Endodermal cell (in vitro differentiated cells): ENCODE measurements around the gene NEB. TPM values are rescaled to one million over a fixed set of nuclear protein-coding genes. Genes with fewer than 3 reads are reported as not detected.

Experiments
- DNase-seq: peaks from one replicate; pipeline ENCODE4 v3.0.0-alpha.2; 2017
- H3K27ac ChIP-seq: 2 replicates; pipeline ENCODE4 v1.5.1; 2013; ENCODE audit warnings: mild to moderate bottlenecking, low read depth, low read length, moderate library complexity
- H3K27me3 ChIP-seq: 2 replicates; pipeline ENCODE4 v1.6.1; 2013; ENCODE audit warnings: mild to moderate bottlenecking, low read length, moderate library complexity; ENCODE audit not compliant: insufficient read depth, control insufficient read depth, poor library complexity, severe bottlenecking
- H3K36me3 ChIP-seq: 2 replicates; pipeline ENCODE4 v1.7.0; 2013; ENCODE audit warnings: mild to moderate bottlenecking, low read length, moderate library complexity; ENCODE audit not compliant: control insufficient read depth, insufficient read depth
- H3K4me1 ChIP-seq: one replicate; pipeline ENCODE4 v1.7.0; 2013; ENCODE audit warnings: low read length; ENCODE audit not compliant: control insufficient read depth, insufficient read depth
- H3K4me3 ChIP-seq: 2 replicates; pipeline ENCODE4 v1.5.1; 2013; ENCODE audit warnings: mild to moderate bottlenecking, low read length, moderate library complexity
- H3K9ac ChIP-seq: 2 replicates; pipeline ENCODE4 v1.6.1; 2013; ENCODE audit warnings: mild to moderate bottlenecking, low read length, moderate library complexity; ENCODE audit not compliant: poor library complexity, severe bottlenecking; ENCODE audit errors: extremely low read depth
- H3K9me3 ChIP-seq: 2 replicates; pipeline ENCODE4 v1.6.1; 2013; ENCODE audit warnings: mild to moderate bottlenecking, low read length, moderate library complexity; ENCODE audit not compliant: control insufficient read depth
- H3K27ac Mint-ChIP-seq: 2 replicates; pipeline ENCODE4 v1.8.0; 2020; ENCODE audit warnings: mixed read lengths
- H3K27me3 Mint-ChIP-seq: 2 replicates; pipeline ENCODE4 v1.8.0; 2021; ENCODE audit warnings: mild to moderate bottlenecking, mixed read lengths; ENCODE audit not compliant: insufficient read depth
- H3K36me3 Mint-ChIP-seq: 2 replicates; pipeline ENCODE4 v1.8.0; 2020; ENCODE audit warnings: low read depth, mixed read lengths
- H3K4me1 Mint-ChIP-seq: 2 replicates; pipeline ENCODE4 v1.8.0; 2020; ENCODE audit warnings: mixed read lengths
- H3K4me3 Mint-ChIP-seq: 2 replicates; pipeline ENCODE4 v1.8.0; 2020; ENCODE audit warnings: mild to moderate bottlenecking, moderate library complexity, mixed read lengths
- H3K9me3 Mint-ChIP-seq: 2 replicates; pipeline ENCODE4 v1.8.0; 2020; ENCODE audit warnings: mild to moderate bottlenecking, mixed read lengths
- CTCF ChIP-seq: fragments of 200-600 bp; sonication (generic); conservative IDR thresholded peaks from 2 replicates; pipeline ENCODE4 v1.5.0; 2021; ENCODE audit warnings: antibody characterized with exemption, mild to moderate bottlenecking
- WGBS, 2 experiments: methylation state at CpG; one replicate each; pipeline versions ENCODE4 v1.1.5 to v1.1.7; 2013; ENCODE audit warnings: missing lambda C conversion rate in 2 of 2, mixed read lengths in 1 of 2; ENCODE audit not compliant: insufficient coverage in 1 of 2, insufficient read length in 1 of 2; 5-methylcytosine and 5-hydroxymethylcytosine counted together
- total RNA-seq, 2 donors: library from RNA; stranded (reverse); fragmentation: NEBNext Ultra II Directional in 1 of 2; extraction: Animal tissue kit (Norgen Biotek cat#: 25700) in 1 of 2; gene quantifications; 2 replicates in 1 of 2; 3 replicates in 1 of 2; pipeline ENCODE4 v1.2.1, GENCODE V29; 2021

The NEB gene
- total RNA-seq, 2 donors from 2014 or later, result 4.4 to 5.4 TPM

GRCh38 chr2:151651274-151651673, 83.0 kb downstream of the NEB start:
- Histone ChIP-seq H3K9ac (no peak overlapping the region), H3K4me3 (no peak overlapping the region), H3K36me3 (no peaks in the 10 kb centered on the region), H3K27ac (no peak overlapping the region), H3K4me1 (no peaks in the 10 kb centered on the region), H3K27me3 (no peaks in the 10 kb centered on the region), H3K9me3 (no peaks in the 10 kb centered on the region)
- Mint-ChIP-seq H3K4me3 (no peak overlapping the region), H3K36me3 (peaks cover 4% of the 10 kb centered on the region), H3K4me1 (no peaks in the 10 kb centered on the region), H3K9me3 (peaks cover 5% of the 10 kb centered on the region), H3K27ac (no peak overlapping the region), H3K27me3 (no peaks in the 10 kb centered on the region)
- no peak for TF ChIP-seq CTCF
- WGBS, 2 experiments, result 95 to 100% methylated on average over 2 to 3 of the region's 3 CpGs
- DNase-seq, result no peak

GRCh38 chr2:151650456-151650855, 83.8 kb downstream of the NEB start:
- H3K9me3 ChIP-seq, result no peaks in the 10 kb centered on the region
- no peak overlapping the region for H3K4me3 ChIP-seq
- H3K4me1 ChIP-seq, result no peaks in the 10 kb centered on the region
- Mint-ChIP-seq H3K4me3 (no peak overlapping the region), H3K4me1 (no peaks in the 10 kb centered on the region), H3K9me3 (peaks cover 5% of the 10 kb centered on the region), H3K27ac (no peak overlapping the region), H3K27me3 (no peaks in the 10 kb centered on the region), H3K36me3 (peaks cover 4% of the 10 kb centered on the region)
- no peak for DNase-seq
- no peak overlapping the region for H3K27ac ChIP-seq
- TF ChIP-seq CTCF, result no peak
- H3K27me3 ChIP-seq, result no peaks in the 10 kb centered on the region
- H3K9ac ChIP-seq, result no peak overlapping the region
- WGBS, 2 experiments, result 93 to 95% methylated on average over 3 of the region's 3 CpGs
- no peaks in the 10 kb centered on the region for H3K36me3 ChIP-seq

GRCh38 chr2:151649966-151650365, 84.3 kb downstream of the NEB start:
- TF ChIP-seq CTCF, result no peak
- Histone ChIP-seq H3K27me3 (no peaks in the 10 kb centered on the region), H3K9ac (no peak overlapping the region), H3K4me1 (no peaks in the 10 kb centered on the region), H3K4me3 (no peak overlapping the region), H3K36me3 (no peaks in the 10 kb centered on the region), H3K9me3 (no peaks in the 10 kb centered on the region), H3K27ac (no peak overlapping the region)
- Mint-ChIP-seq H3K4me3 (no peak overlapping the region), H3K4me1 (no peaks in the 10 kb centered on the region), H3K27ac (no peak overlapping the region), H3K27me3 (no peaks in the 10 kb centered on the region), H3K9me3 (peaks cover 5% of the 10 kb centered on the region), H3K36me3 (peaks cover 4% of the 10 kb centered on the region)
- no peak for DNase-seq
- 88 to 96% methylated on average over 3 of the region's 3 CpGs for WGBS, 2 experiments
